ENCODE measurements around the gene KY. TPM values are rescaled to one million over a fixed set of nuclear protein-coding genes. Genes with fewer than 3 reads are reported as not detected.

Gene KY
- total and polyA plus RNA-seq, 2 donors (not counting 1 experiment from before 2014, with no cell fraction given), result under 0.01 to 0.12 TPM

GRCh38 chr3:134613006-134613520 lies 37.8 kb downstream of the KY start:
- no peak overlapping the region for H3K9ac ChIP-seq (ENCODE audit: insufficient read depth, low read length)
- H3K9me3 ChIP-seq (ENCODE audit: control insufficient read depth, insufficient read depth, low read depth, low read length), result no peaks in the 10 kb centered on the region
- no peaks in the 10 kb centered on the region for H3K27me3 ChIP-seq (ENCODE audit: control insufficient read depth, insufficient read depth, low read length)
- H3K27ac ChIP-seq (ENCODE audit: insufficient read depth, low read length), result no peak overlapping the region
- H4K20me1 ChIP-seq (ENCODE audit: control insufficient read depth, extremely low read depth, insufficient read depth, low read length), result no peaks in the 10 kb centered on the region
- H3K79me2 ChIP-seq (ENCODE audit: control insufficient read depth, insufficient read depth, low read length), result no peaks in the 10 kb centered on the region
- H3K4me2 ChIP-seq (ENCODE audit: extremely low read depth, insufficient read depth, low read length), result no peak overlapping the region
- no peaks in the 10 kb centered on the region for H3K36me3 ChIP-seq (ENCODE audit: control insufficient read depth, insufficient read depth, low read length)
- no peak overlapping the region for H2AFZ ChIP-seq (ENCODE audit: low read length)
- no peak for DNase-seq (ENCODE audit: low read depth in 2 of 2)
- H3K4me3 ChIP-seq (replicated peaks in 1 of 4; ENCODE audit: control extremely low read depth in 1 of 4, insufficient read depth in 1 of 4, low read depth in 3 of 4, low read length in 4 of 4), result no peak overlapping the region
- no peaks in the 10 kb centered on the region for H3K4me1 ChIP-seq (ENCODE audit: control insufficient read depth, extremely low read depth, insufficient read depth, low read length)
- no peak for TF ChIP-seq CTCF (conservative IDR thresholded peaks at IDR 0.05 in 1 of 2, IDR thresholded peaks at IDR 0.05 in 1 of 2; ENCODE audit: low read depth in 1 of 2, low read length in 2 of 2)
- TF ChIP-seq EZH2 (IDR thresholded peaks at IDR 0.05; ENCODE audit: low read length, missing control alignments), result no peak

- H2AFZ ChIP-seq (ENCODE audit: low read length), result no peak overlapping the region
- TF ChIP-seq EZH2 (IDR thresholded peaks at IDR 0.05; ENCODE audit: low read length, missing control alignments) (no peak), CTCF (conservative IDR thresholded peaks at IDR 0.05 in 1 of 2, IDR thresholded peaks at IDR 0.05 in 1 of 2; ENCODE audit: low read depth in 1 of 2, low read length in 2 of 2) (no peak)
- H3K27me3 ChIP-seq (ENCODE audit: control insufficient read depth, insufficient read depth, low read length), result no peaks in the 10 kb centered on the region
- no peaks in the 10 kb centered on the region for H3K4me1 ChIP-seq (ENCODE audit: control insufficient read depth, extremely low read depth, insufficient read depth, low read length)
- H3K9me3 ChIP-seq (ENCODE audit: control insufficient read depth, insufficient read depth, low read depth, low read length), result no peaks in the 10 kb centered on the region
- H4K20me1 ChIP-seq (ENCODE audit: control insufficient read depth, extremely low read depth, insufficient read depth, low read length), result no peaks in the 10 kb centered on the region
- H3K36me3 ChIP-seq (ENCODE audit: control insufficient read depth, insufficient read depth, low read length), result no peaks in the 10 kb centered on the region
- no peak for DNase-seq (ENCODE audit: low read depth in 2 of 2)
- no peak overlapping the region for H3K27ac ChIP-seq (ENCODE audit: insufficient read depth, low read length)
- H3K79me2 ChIP-seq (ENCODE audit: control insufficient read depth, insufficient read depth, low read length), result no peaks in the 10 kb centered on the region
- H3K4me3 ChIP-seq (replicated peaks in 1 of 4; ENCODE audit: control extremely low read depth in 1 of 4, insufficient read depth in 1 of 4, low read depth in 3 of 4, low read length in 4 of 4), result no peak overlapping the region
- no peak overlapping the region for H3K9ac ChIP-seq (ENCODE audit: insufficient read depth, low read length)
- no peak overlapping the region for H3K4me2 ChIP-seq (ENCODE audit: extremely low read depth, insufficient read depth, low read length)
These were observed 39.3 kb downstream of the KY start for GRCh38 chr3:134611516-134611915.

GRCh38 chr3:134610432-134611385 lies 40.1 kb downstream of the KY start:
- Histone ChIP-seq H3K9ac (ENCODE audit: insufficient read depth, low read length) (no peak overlapping the region), H3K4me3 (replicated peaks in 1 of 4; ENCODE audit: control extremely low read depth in 1 of 4, insufficient read depth in 1 of 4, low read depth in 3 of 4, low read length in 4 of 4) (no peak overlapping the region), H3K36me3 (ENCODE audit: control insufficient read depth, insufficient read depth, low read length) (no peaks in the 10 kb centered on the region), H3K27me3 (ENCODE audit: control insufficient read depth, insufficient read depth, low read length) (peaks cover 3% of the 10 kb centered on the region), H4K20me1 (ENCODE audit: control insufficient read depth, extremely low read depth, insufficient read depth, low read length) (no peaks in the 10 kb centered on the region), H3K27ac (ENCODE audit: insufficient read depth, low read length) (no peak overlapping the region), H3K4me2 (ENCODE audit: extremely low read depth, insufficient read depth, low read length) (no peak overlapping the region), H3K9me3 (ENCODE audit: control insufficient read depth, insufficient read depth, low read depth, low read length) (no peaks in the 10 kb centered on the region), H2AFZ (ENCODE audit: low read length) (no peak overlapping the region), H3K79me2 (ENCODE audit: control insufficient read depth, insufficient read depth, low read length) (no peaks in the 10 kb centered on the region), H3K4me1 (ENCODE audit: control insufficient read depth, extremely low read depth, insufficient read depth, low read length) (no peaks in the 10 kb centered on the region)
- no peak for DNase-seq (ENCODE audit: low read depth in 2 of 2)
- TF ChIP-seq CTCF (conservative IDR thresholded peaks at IDR 0.05 in 1 of 2, IDR thresholded peaks at IDR 0.05 in 1 of 2; ENCODE audit: low read depth in 1 of 2, low read length in 2 of 2), result no peak

Measured in fibroblast of lung (primary cell).